Neural progenitor cell (in vitro differentiated cells): Measurements from ENCODE around the gene DPYD. TPM values are rescaled to one million over a fixed set of nuclear protein-coding genes. Genes with fewer than 3 reads are reported as not detected.

Experiments used
- DNase-seq: peaks from one replicate; pipeline ENCODE4 v3.0.0-alpha.2; 2016; ENCODE audit warnings: low spot score
- H2AFZ ChIP-seq: fragments of 200-600 bp; sonication (generic); replicated peaks from 2 replicates; pipeline ENCODE4 v1.6.1; 2016; ENCODE audit warnings: antibody characterized with exemption
- H3F3A ChIP-seq: fragments of 200-600 bp; sonication (generic); 2 replicates; pipeline ENCODE4 v1.6.1; 2016; ENCODE audit warnings: antibody characterized with exemption, low read depth
- H3K27ac ChIP-seq: fragments of 200-600 bp; sonication (generic); 2 replicates; pipeline ENCODE4 v1.5.1; 2016; ENCODE audit warnings: mild to moderate bottlenecking
- H3K27me3 ChIP-seq: fragments of 200-600 bp; sonication (generic); 2 replicates; pipeline ENCODE4 v1.6.1; 2016; ENCODE audit warnings: mild to moderate bottlenecking, moderate library complexity
- H3K36me3 ChIP-seq: fragments of 200-600 bp; sonication (generic); 2 replicates; pipeline ENCODE4 v1.5.1; 2016
- H3K4me1 ChIP-seq: fragments of 200-600 bp; sonication (generic); 2 replicates; pipeline ENCODE4 v1.6.1; 2016; ENCODE audit warnings: mixed run types
- H3K4me2 ChIP-seq: fragments of 200-600 bp; sonication (generic); 2 replicates; pipeline ENCODE4 v1.6.1; 2016
- H3K4me3 ChIP-seq: fragments of 200-600 bp; sonication (generic); 2 replicates; pipeline ENCODE4 v1.5.1; 2016
- H3K79me2 ChIP-seq: fragments of 200-600 bp; sonication (generic); 2 replicates; pipeline ENCODE4 v1.6.1; 2016; ENCODE audit warnings: low read depth
- H3K9ac ChIP-seq: fragments of 200-600 bp; sonication (generic); 2 replicates; pipeline ENCODE4 v1.6.1; 2016
- H3K9me3 ChIP-seq: fragments of 200-600 bp; sonication (generic); 2 replicates; pipeline ENCODE4 v1.5.1; 2016; ENCODE audit warnings: low read depth
- H4K20me1 ChIP-seq: fragments of 200-600 bp; sonication (generic); 2 replicates; pipeline ENCODE4 v1.6.1; 2016; ENCODE audit warnings: low read depth
- H3K27ac Mint-ChIP-seq: 3 replicates; pipeline ENCODE4 v1.8.0; 2021; ENCODE audit warnings: mixed read lengths
- H3K27me3 Mint-ChIP-seq: 2 replicates; pipeline ENCODE4 v1.8.0; 2022; ENCODE audit warnings: low read depth, mild to moderate bottlenecking, inconsistent platforms, moderate library complexity, mixed read lengths; ENCODE audit not compliant: insufficient read depth
- H3K36me3 Mint-ChIP-seq: 3 replicates; pipeline ENCODE4 v1.8.0; 2021; ENCODE audit warnings: mixed read lengths
- H3K4me1 Mint-ChIP-seq: 3 replicates; pipeline ENCODE4 v1.8.0; 2021; ENCODE audit warnings: mixed read lengths
- H3K4me3 Mint-ChIP-seq: 3 replicates; pipeline ENCODE4 v1.8.0; 2021; ENCODE audit warnings: mild to moderate bottlenecking, moderate library complexity, mixed read lengths
- H3K9me3 Mint-ChIP-seq: 3 replicates; pipeline ENCODE4 v1.8.0; 2020; ENCODE audit warnings: mixed read lengths
- CTCF ChIP-seq: fragments of 200-600 bp; sonication (generic); IDR thresholded peaks from 2 replicates; pipeline ENCODE4 v1.5.1; 2017; ENCODE audit warnings: antibody characterized with exemption, mild to moderate bottlenecking
- EZH2 ChIP-seq: fragments of 200-600 bp; sonication (generic); IDR thresholded peaks from 2 replicates; pipeline ENCODE4 v1.6.1; 2017; ENCODE audit warnings: antibody characterized with exemption, mild to moderate bottlenecking, moderate library complexity
- EZH2phosphoT487 ChIP-seq: fragments of 200-600 bp; sonication (generic); IDR thresholded peaks from 2 replicates; pipeline ENCODE4 v1.6.1; 2017; ENCODE audit warnings: antibody characterized with exemption
- total RNA-seq: library from RNA; depleted of rRNA; stranded (reverse); fragments of >200 nt; gene quantifications from 2 replicates; pipeline ENCODE4 v1.2.3, GENCODE V29; 2015; ENCODE audit warnings: low replicate concordance

The DPYD gene
- total RNA-seq, 1 donor from 2014 or later, result 0.43 TPM

GRCh38 chr1:97364086-97364485 lies 556.7 kb downstream of the DPYD start:
- TF ChIP-seq EZH2phosphoT487, result no peak
- no peak for TF ChIP-seq EZH2
- TF ChIP-seq CTCF, result no peak
- Histone ChIP-seq H3K27ac (no peak overlapping the region), H3K4me2 (no peak overlapping the region), H3K9ac (no peak overlapping the region), H2AFZ (no peak overlapping the region), H3K4me3 (no peak overlapping the region), H3K27me3 (no peaks in the 10 kb centered on the region), H3F3A (no peaks in the 10 kb centered on the region), H3K4me1 (no peaks in the 10 kb centered on the region), H3K79me2 (no peaks in the 10 kb centered on the region), H4K20me1 (no peaks in the 10 kb centered on the region), H3K9me3 (no peaks in the 10 kb centered on the region), H3K36me3 (no peaks in the 10 kb centered on the region)
- Mint-ChIP-seq H3K36me3 (no peaks in the 10 kb centered on the region), H3K4me3 (no peak overlapping the region), H3K4me1 (no peaks in the 10 kb centered on the region), H3K27ac (no peak overlapping the region), H3K9me3 (peaks cover under 1% of the 10 kb centered on the region), H3K27me3 (peaks cover 2% of the 10 kb centered on the region)
- no peak for DNase-seq

GRCh38 chr1:97356309-97356708 lies 564.5 kb downstream of the DPYD start:
- Mint-ChIP-seq H3K4me1 (peaks cover 10% of the 10 kb centered on the region), H3K9me3 (peaks cover 6% of the 10 kb centered on the region), H3K36me3 (no peaks in the 10 kb centered on the region), H3K27ac (no peak overlapping the region), H3K27me3 (peaks cover 2% of the 10 kb centered on the region), H3K4me3 (no peak overlapping the region)
- Histone ChIP-seq H3K79me2 (no peaks in the 10 kb centered on the region), H3K4me1 (peaks cover 7% of the 10 kb centered on the region), H3K9ac (no peak overlapping the region), H3F3A (no peaks in the 10 kb centered on the region), H3K36me3 (no peaks in the 10 kb centered on the region), H3K27ac (no peak overlapping the region), H2AFZ (no peak overlapping the region), H3K27me3 (peaks cover 32% of the 10 kb centered on the region), H3K4me2 (no peak overlapping the region), H4K20me1 (no peaks in the 10 kb centered on the region), H3K9me3 (no peaks in the 10 kb centered on the region), H3K4me3 (no peak overlapping the region)
- DNase-seq, result no peak
- no peak for TF ChIP-seq EZH2
- TF ChIP-seq CTCF, result no peak
- no peak for TF ChIP-seq EZH2phosphoT487

GRCh38 chr1:97352936-97353382 lies 567.9 kb downstream of the DPYD start:
- no peaks in the 10 kb centered on the region for H3K36me3 Mint-ChIP-seq
- peaks cover 14% of the 10 kb centered on the region for H3K4me1 Mint-ChIP-seq
- H3K27ac ChIP-seq, result no peak overlapping the region
- no peak overlapping the region for H3K4me3 ChIP-seq
- peak overlapping the region; percentile 16 for H3K4me2 ChIP-seq
- no peak overlapping the region for H3K4me3 Mint-ChIP-seq
- H3K27me3 ChIP-seq, result peaks cover 46% of the 10 kb centered on the region
- peak; percentile 44 for DNase-seq
- H3K27me3 Mint-ChIP-seq, result no peaks in the 10 kb centered on the region
- no peaks in the 10 kb centered on the region for H3K79me2 ChIP-seq
- no peaks in the 10 kb centered on the region for H3F3A ChIP-seq
- no peak overlapping the region for H3K9ac ChIP-seq
- TF ChIP-seq EZH2phosphoT487, result peak; percentile 81
- no peak for TF ChIP-seq CTCF
- H3K36me3 ChIP-seq, result no peaks in the 10 kb centered on the region
- H2AFZ ChIP-seq, result no peak overlapping the region
- H4K20me1 ChIP-seq, result no peaks in the 10 kb centered on the region
- H3K27ac Mint-ChIP-seq, result no peak overlapping the region
- H3K4me1 ChIP-seq, result peaks cover 13% of the 10 kb centered on the region
- no peaks in the 10 kb centered on the region for H3K9me3 ChIP-seq
- H3K9me3 Mint-ChIP-seq, result peaks cover 3% of the 10 kb centered on the region
